OCI-LY3 (cell line): ENCODE data around the gene ZNF318.

Source experiments
- H2AFZ ChIP-seq: fragments of 200-600, 300-600 bp; shearing (Covaris generic); 2 replicates; pipeline ENCODE4 v1.6.0; 2014; ENCODE audit warnings: antibody characterized with exemption, low read depth, low read length
- H3K27ac ChIP-seq: fragments of 200-600, 300-600 bp; sonication (generic); 2 replicates; pipeline ENCODE4 v1.5.1; 2014; ENCODE audit warnings: mild to moderate bottlenecking, low read length, moderate library complexity, mixed read lengths
- H3K27me3 ChIP-seq: fragments of 200-600, 300-600 bp; sonication (generic); 2 replicates; pipeline ENCODE4 v1.6.1; 2014; ENCODE audit warnings: low read depth, low read length, mixed read lengths
- H3K36me3 ChIP-seq: fragments of 200-600, 300-600 bp; sonication (generic); replicated peaks from 2 replicates; pipeline ENCODE3; 2014; ENCODE audit warnings: low read depth, low read length, mixed read lengths
- H3K4me1 ChIP-seq: fragments of 300-600, 200-600 bp; sonication (generic); 2 replicates; pipeline ENCODE4 v1.6.1; 2014; ENCODE audit warnings: low read length, mixed read lengths
- H3K4me2 ChIP-seq: fragments of 200-600, 300-600 bp; sonication (generic); 2 replicates; pipeline ENCODE4 v1.6.1; 2014; ENCODE audit warnings: low read length, mixed read lengths
- H3K4me3 ChIP-seq: fragments of 300-600, 200-600 bp; sonication (generic); 2 replicates; pipeline ENCODE4 v1.5.1; 2014; ENCODE audit warnings: antibody characterized with exemption, mild to moderate bottlenecking, low read length, moderate library complexity
- H3K79me2 ChIP-seq: fragments of 300-600, 200-600 bp; shearing (Covaris generic); 2 replicates; pipeline ENCODE4 v1.6.1; 2014; ENCODE audit warnings: mild to moderate bottlenecking, low read length, mixed read lengths
- H3K9ac ChIP-seq: fragments of 300-600, 200-600 bp; shearing (Covaris generic); 2 replicates; pipeline ENCODE4 v1.6.0; 2014; ENCODE audit warnings: mild to moderate bottlenecking, low read length, moderate library complexity
- H3K9me3 ChIP-seq: fragments of 200-600, 300-600 bp; shearing (Covaris generic); 2 replicates; pipeline ENCODE4 v1.6.1; 2014; ENCODE audit warnings: low read length, mixed read lengths; ENCODE audit not compliant: insufficient read depth
- H4K20me1 ChIP-seq: fragments of 200-600, 300-600 bp; sonication (generic); 2 replicates; pipeline ENCODE4 v1.6.1; 2016; ENCODE audit warnings: low read length, mixed read lengths; ENCODE audit not compliant: insufficient read depth
- EZH2phosphoT487 ChIP-seq: fragments of 200-600 bp; shearing (Covaris generic); IDR thresholded peaks from 2 replicates; pipeline ENCODE4 v1.6.1; 2018; ENCODE audit warnings: antibody characterized with exemption, mixed run types, low read depth
- TF ChIP-seq, protein P1 (sequence below): fragments of 200-600, 300-600 bp; sonication (generic); IDR thresholded peaks from 2 replicates; pipeline ENCODE4 v1.5.1; 2014; ENCODE audit warnings: antibody characterized with exemption, low read length, low read depth

Gene ZNF318

GRCh38 chr6:43302126-43302525 is 67.3 kb downstream of the ZNF318 start:
- Histone ChIP-seq H4K20me1 (no peaks in the 10 kb centered on the region), H3K4me3 (no peak overlapping the region), H3K36me3 (peaks cover 2% of the 10 kb centered on the region), H3K9me3 (no peaks in the 10 kb centered on the region), H3K27ac (no peak overlapping the region), H2AFZ (no peak overlapping the region), H3K27me3 (no peaks in the 10 kb centered on the region), H3K9ac (no peak overlapping the region), H3K4me2 (no peak overlapping the region), H3K79me2 (no peaks in the 10 kb centered on the region), H3K4me1 (peaks cover 11% of the 10 kb centered on the region)
- TF ChIP-seq, protein P1, sequence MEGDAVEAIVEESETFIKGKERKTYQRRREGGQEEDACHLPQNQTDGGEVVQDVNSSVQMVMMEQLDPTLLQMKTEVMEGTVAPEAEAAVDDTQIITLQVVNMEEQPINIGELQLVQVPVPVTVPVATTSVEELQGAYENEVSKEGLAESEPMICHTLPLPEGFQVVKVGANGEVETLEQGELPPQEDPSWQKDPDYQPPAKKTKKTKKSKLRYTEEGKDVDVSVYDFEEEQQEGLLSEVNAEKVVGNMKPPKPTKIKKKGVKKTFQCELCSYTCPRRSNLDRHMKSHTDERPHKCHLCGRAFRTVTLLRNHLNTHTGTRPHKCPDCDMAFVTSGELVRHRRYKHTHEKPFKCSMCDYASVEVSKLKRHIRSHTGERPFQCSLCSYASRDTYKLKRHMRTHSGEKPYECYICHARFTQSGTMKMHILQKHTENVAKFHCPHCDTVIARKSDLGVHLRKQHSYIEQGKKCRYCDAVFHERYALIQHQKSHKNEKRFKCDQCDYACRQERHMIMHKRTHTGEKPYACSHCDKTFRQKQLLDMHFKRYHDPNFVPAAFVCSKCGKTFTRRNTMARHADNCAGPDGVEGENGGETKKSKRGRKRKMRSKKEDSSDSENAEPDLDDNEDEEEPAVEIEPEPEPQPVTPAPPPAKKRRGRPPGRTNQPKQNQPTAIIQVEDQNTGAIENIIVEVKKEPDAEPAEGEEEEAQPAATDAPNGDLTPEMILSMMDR: no peak

- TF ChIP-seq EZH2phosphoT487: no peak
- TF ChIP-seq, protein P1: no peak
- no peak overlapping the region for H3K4me2 ChIP-seq
- H2AFZ ChIP-seq: no peak overlapping the region
- H3K4me1 ChIP-seq: peaks cover 11% of the 10 kb centered on the region
- H3K9ac ChIP-seq: no peak overlapping the region
- no peaks in the 10 kb centered on the region for H4K20me1 ChIP-seq
- H3K36me3 ChIP-seq: no peaks in the 10 kb centered on the region
- no peaks in the 10 kb centered on the region for H3K27me3 ChIP-seq
- H3K4me3 ChIP-seq: no peak overlapping the region
- H3K27ac ChIP-seq: no peak overlapping the region
- H3K9me3 ChIP-seq: no peaks in the 10 kb centered on the region
- no peaks in the 10 kb centered on the region for H3K79me2 ChIP-seq
These were observed 68.2 kb downstream of the ZNF318 start for GRCh38 chr6:43301081-43301870.

DNA sequence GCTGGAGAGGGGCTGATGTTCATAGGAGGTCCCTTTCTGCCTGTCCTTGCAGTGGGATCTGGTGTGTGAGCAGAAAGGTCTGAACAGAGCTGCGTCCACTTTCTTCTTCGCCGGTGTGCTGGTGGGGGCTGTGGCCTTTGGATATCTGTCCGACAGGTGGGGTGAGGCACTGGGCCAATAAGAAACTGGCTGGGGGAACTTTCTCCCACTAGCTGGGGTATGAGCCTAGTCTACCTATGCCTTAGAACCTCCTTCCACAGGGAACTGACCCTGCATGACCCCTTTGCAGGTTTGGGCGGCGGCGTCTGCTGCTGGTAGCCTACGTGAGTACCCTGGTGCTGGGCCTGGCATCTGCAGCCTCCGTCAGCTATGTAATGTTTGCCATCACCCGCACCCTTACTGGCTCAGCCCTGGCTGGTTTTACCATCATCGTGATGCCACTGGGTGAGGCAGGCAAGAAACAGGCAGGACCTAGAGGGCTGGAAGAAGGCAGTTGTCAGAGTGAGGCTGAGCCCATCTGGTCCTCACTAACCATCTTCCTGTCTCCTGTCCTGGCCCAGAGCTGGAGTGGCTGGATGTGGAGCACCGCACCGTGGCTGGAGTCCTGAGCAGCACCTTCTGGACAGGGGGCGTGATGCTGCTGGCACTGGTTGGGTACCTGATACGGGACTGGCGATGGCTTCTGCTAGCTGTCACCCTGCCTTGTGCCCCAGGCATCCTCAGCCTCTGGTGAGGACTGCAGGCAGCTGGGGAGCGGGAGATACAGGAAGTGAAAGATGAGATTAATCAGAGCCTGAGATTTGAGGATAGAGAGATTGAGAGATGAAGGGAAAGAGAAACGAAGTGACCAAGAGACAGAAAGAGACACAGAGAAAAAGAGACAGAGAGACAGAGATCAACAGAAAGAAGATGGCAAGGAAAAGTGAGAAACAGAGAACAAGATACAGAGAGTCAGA is 69.8 kb downstream of the ZNF318 start:
- no peak overlapping the region for H3K27ac ChIP-seq
- H3K79me2 ChIP-seq: no peaks in the 10 kb centered on the region
- no peaks in the 10 kb centered on the region for H3K9me3 ChIP-seq
- H3K4me3 ChIP-seq: no peak overlapping the region
- H3K36me3 ChIP-seq: no peaks in the 10 kb centered on the region
- no peaks in the 10 kb centered on the region for H4K20me1 ChIP-seq
- H3K9ac ChIP-seq: no peak overlapping the region
- H3K4me1 ChIP-seq: peaks cover 11% of the 10 kb centered on the region
- no peak for TF ChIP-seq EZH2phosphoT487
- TF ChIP-seq, protein P1: no peak
- H2AFZ ChIP-seq: no peak overlapping the region
- no peaks in the 10 kb centered on the region for H3K27me3 ChIP-seq
- peak overlapping the region; percentile 31 for H3K4me2 ChIP-seq
